HG03139 (cell line): ENCODE measurements around the gene CENPI.
A peak's percentile ranks its signal among the peaks of the same experiment; 100 is the strongest.
"Not testable (repeated sequence)": the region's sequence is repeated elsewhere in the genome, so short reads cannot be mapped to it uniquely, and the experiment has no call there.

Experiments used
- ATAC-seq: cut with Tn5 transposase; IDR thresholded peaks from one replicate; pipeline ENCODE4 v1.9.1; 2021; ENCODE audit not compliant: unreplicated experiment

The CENPI gene, protein sequence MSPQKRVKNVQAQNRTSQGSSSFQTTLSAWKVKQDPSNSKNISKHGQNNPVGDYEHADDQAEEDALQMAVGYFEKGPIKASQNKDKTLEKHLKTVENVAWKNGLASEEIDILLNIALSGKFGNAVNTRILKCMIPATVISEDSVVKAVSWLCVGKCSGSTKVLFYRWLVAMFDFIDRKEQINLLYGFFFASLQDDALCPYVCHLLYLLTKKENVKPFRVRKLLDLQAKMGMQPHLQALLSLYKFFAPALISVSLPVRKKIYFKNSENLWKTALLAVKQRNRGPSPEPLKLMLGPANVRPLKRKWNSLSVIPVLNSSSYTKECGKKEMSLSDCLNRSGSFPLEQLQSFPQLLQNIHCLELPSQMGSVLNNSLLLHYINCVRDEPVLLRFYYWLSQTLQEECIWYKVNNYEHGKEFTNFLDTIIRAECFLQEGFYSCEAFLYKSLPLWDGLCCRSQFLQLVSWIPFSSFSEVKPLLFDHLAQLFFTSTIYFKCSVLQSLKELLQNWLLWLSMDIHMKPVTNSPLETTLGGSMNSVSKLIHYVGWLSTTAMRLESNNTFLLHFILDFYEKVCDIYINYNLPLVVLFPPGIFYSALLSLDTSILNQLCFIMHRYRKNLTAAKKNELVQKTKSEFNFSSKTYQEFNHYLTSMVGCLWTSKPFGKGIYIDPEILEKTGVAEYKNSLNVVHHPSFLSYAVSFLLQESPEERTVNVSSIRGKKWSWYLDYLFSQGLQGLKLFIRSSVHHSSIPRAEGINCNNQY

GRCh38 chrX:101097546-101098453, at the start of gene CENPI:
Gene CENPI (plus strand): TSS chrX:101098204. CDS start chrX:101101071, 2,867 bp downstream.
- ATAC-seq = peak; percentile 99

DNA sequence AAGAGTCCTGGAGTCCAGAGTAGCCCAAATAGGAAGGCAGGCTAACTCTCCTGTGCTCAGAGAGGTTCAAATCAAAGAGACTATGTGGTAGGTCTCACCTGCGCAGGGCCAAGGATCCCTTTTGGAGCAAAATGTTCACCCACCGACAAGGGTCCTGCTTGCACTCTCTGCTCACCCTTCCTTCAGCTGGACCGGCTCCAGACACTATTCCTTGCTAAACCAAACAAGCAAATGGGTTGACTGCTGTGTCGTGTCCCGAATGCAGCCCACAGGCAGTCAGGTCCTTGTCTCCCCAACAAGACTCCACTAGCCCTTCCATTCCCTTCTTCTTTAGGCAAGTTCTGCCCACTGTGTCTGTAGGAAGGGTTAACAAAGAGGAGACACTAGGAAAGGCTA, 46.9 kb upstream of the CENPI start:
- ATAC-seq = no peak

- peak; percentile 94 for ATAC-seq
These were observed 46.3 kb upstream of the CENPI start, which contains the start of gene TRMT2B for GRCh38 chrX:101051549-101052302. Gene TRMT2B (minus strand): TSS chrX:101052111. CDS start chrX:101042289, 9,822 bp downstream.

DNA sequence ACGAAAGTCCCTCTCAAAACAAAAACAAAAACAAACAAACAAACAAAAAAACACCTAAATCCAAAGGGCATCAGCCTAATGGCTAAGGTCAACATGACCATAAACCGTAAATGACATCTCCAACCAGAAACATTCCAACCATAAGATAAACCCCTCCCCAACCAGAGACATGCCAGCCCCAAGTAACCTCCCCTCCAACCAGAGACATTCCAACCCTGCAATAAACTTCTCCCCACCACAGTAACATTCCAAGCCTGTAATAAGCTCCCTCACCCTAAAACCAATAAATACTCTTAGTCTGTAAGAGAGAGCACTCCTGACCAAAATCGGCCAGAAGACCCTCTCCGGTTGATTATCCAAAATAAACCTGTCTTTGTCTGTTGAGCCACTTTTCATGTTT, 41.5 kb upstream of the CENPI start:
- not testable (repeated sequence) for ATAC-seq

DNA sequence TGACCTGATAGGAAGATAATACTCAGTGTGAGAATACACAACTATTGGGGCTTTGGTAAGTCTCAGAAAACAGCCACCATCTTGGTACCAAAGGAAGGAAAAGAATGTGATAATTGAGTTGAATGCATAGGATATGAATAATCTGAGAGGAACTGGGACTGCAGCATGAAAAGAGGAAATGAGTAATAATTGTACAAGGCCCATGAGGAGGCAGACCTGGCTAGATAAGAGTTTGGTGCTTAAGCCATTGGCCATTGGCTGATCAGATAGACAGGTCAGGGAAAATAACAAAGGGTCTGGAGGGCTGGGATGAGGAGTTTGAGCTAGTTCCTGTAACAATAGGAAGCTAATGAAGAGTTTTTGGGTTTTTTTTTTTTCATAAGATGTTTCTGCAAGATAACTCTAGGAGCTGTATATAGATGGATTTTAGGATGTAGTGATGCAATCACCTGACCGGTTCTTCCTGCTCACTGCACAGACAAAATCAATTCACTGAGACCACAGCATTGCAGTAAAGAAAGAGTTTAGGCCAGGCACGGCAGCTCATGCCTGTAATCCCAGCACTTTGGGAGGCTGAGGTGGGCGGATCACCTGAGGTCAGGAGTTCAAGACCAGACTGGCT, 40.8 kb upstream of the CENPI start:
- peak; percentile 94 for ATAC-seq

GRCh38 chrX:101062176-101062575, 35.8 kb upstream of the CENPI start:
- no peak for ATAC-seq

- no peak for ATAC-seq
These were observed 26.4 kb upstream of the CENPI start for GRCh38 chrX:101071582-101071981.

DNA sequence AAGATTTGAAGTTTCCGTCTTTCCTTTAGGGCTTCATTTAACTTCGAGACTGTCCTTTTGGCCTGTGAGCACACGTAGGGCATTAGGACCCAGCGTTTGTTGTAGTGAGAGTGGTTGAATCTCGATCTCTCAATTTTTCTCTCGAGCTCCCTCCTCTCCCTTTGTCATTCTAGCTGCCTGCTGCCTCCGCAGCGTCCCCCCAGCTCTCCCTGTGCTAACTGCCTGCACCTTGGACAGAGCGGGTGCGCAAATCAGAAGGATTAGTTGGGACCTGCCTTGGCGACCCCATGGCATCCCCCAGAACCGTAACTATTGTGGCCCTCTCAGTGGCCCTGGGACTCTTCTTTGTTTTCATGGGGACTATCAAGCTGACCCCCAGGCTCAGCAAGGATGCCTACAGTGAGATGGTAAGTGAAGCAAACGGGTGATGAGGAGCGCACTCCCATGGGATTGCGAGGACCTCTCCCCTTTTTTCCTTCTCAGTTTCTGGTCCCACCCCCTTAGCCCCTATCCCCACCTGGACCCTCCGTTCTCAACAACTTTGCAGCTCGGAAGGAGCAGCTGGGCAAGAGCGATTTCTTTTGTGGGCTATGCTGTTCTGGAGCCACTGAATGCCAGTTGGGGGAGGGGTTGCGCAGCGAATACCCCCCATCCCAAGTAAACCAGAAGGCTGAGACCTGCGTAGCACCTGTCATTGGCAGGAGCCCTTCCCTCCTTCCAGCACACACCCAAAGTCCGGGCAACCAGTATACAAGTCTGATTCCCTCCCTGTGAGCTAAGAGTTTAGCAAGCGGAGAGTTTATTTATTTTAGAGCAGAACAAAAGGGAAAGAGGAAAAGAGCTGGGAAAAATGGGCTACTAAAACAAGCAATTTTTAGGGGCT, 19.0 kb upstream of the CENPI start, which contains the start of gene TMEM35A:
Gene TMEM35A (plus strand): TSS at position 164 of the 883 bp plus-strand sequence. CDS start 124 bp downstream, at position 288.
- ATAC-seq = no peak

GRCh38 chrX:101079736-101080270, 18.2 kb upstream of the CENPI start:
- ATAC-seq = no peak

- ATAC-seq = no peak
These were observed 17.5 kb upstream of the CENPI start for GRCh38 chrX:101080326-101081124.

DNA sequence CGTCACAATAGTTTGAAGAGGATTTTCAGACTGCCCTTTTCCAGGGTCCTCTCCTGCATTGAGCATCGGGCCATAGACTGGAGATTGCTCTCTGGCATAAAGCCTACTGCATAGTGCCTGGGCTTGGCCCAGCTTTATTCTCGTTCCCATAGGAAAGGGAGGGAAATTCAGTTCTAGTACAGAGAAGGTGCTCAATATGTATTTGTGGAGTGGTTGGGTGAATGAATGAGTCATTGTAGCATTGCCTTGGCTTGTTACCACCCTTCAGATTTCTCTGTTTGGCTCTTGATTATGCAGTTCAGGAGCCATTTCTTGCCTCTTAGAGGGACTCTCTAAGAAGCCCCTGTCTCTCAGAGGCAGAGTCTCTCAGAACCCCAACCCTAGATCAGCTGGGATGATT, 16.8 kb upstream of the CENPI start:
- no peak for ATAC-seq

DNA sequence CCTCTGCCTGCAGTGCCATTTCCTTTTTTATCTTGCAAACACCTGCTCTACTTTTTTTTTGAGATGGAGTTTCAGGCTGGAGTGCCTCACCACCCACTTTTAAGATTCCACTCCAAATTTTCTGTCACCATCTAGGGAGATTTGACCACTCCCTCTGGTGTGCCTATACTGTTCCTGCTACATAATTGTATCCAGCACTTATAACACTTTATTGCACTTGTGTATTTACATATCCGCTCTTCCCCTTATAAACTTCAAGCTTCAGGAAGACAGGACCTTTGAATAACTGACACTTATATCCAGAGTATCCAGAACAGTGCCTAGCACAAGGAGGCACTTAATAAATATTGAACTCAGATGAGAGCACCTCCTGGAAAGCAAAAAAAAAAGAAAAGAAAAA, 6.2 kb upstream of the CENPI start:
- ATAC-seq = no peak

- no peak for ATAC-seq
These were observed 10.3 kb downstream of the CENPI start for GRCh38 chrX:101108284-101108683.

GRCh38 chrX:101117701-101118100, 19.7 kb downstream of the CENPI start:
- no peak for ATAC-seq

- ATAC-seq = no peak
These were observed 38.2 kb downstream of the CENPI start for GRCh38 chrX:101136235-101136634.
